ENCODE data around the gene BCAR3.

BCAR3 gene

DNA sequence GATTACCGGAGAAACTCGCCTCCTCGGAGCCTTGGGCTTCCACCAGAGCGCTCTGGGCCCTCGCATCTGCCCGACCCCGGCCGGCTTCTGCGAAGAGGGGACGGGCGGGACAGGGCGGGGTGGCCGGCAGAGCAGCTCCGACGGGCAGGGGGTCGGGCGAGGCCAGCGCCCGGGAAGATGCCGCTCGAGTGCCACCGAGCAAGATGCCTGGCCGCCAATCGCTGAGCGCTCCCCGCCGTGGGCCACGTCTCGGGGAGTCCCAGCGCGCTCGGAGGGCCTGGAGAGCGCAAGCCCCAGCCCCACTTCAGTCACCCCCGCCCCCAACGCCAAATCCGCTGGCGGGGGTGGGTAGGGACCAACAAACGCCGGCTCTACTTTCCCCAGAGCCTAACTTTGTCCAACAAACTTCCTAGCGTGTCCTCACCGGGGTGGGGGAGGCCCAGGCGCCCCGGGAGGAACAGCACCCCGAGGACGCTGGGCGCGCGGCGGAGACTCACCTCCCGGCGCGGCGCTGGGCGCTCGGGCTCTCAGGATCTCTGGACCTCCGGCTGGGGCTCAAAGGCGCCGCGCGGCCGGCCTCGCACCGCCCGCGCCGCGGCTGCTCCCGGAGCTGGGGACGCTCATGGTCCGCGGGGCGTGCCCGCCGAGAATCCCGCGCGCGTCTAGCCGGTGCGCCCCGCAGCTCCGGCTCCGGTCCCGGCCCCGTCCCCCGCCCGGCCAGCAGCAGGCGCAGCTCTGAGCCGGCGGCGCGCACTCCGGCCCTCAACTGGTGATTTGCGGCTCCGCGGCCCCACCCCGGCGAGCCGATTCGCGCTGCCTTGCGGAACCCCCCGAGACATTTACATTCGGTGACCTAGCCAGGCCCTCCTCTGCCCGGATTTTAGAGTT, at the start of gene BCAR3:
Gene BCAR3, minus strand, starts transcription at position 737 of the 888 bp plus-strand sequence. CDS start 6,907 bp downstream, outside the sequence.
- no peak for DNase-seq (ENCODE audit: low read depth)

DNA sequence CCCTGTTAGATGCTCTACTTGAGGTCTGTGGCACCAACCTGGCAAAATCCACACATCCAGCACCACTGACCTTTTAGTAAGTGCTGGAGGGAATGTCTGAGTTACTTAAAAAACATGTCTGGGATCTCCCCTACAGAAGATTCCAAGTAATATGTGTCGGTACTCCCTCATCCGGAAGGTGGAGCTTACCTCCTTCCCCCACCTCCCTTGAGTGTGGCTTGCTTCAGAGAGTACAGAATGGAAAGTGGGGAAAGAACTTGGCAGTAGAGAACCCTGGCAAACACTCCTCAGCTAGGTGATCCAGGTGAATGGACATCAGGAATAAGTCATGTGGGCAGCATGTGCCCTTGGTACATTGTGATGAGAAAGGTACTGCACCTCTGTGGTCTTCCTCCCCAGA, 49.0 kb upstream of the BCAR3 start:
- no peak for DNase-seq (ENCODE audit: low read depth)

DNA sequence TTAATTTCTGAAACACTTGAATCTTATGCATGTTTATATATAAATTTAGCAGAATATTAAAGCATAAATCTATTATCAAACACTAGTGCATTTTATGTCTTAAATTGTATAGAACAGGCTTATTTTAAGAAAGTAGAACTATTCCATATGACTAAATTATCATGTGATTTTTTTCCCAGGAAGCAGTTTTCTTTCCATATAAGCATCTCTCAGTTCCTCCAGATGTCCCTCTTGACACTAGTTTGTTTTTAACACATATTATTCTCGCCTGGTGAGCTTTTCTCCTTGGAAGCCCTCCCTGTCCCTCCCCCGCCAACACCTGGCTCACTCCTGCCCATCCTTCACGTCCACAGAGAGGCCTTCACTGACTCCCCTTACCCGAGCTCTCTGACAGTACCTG, 48.3 kb upstream of the BCAR3 start:
- DNase-seq (ENCODE audit: low read depth) = no peak

DNA sequence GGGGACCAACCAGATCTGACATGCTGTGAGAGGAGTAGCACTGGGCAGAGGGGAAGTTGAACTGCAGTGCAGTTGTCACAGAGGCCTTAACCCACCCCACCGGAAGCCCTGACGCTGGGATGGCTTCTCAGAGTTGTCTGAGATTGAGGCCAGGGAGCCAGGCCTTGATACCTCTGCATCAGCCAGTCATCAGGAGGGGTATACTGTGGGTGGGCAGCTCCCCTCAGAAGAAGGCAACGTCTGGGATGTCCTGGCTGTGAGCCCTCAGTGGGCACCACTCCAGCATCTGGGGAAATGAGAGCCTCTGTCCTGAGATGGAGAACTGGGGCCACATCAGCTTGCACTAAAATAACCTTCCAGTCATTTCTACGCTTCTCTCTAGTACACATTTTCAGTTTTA, 47.9 kb upstream of the BCAR3 start:
- DNase-seq (ENCODE audit: low read depth) = no peak

DNA sequence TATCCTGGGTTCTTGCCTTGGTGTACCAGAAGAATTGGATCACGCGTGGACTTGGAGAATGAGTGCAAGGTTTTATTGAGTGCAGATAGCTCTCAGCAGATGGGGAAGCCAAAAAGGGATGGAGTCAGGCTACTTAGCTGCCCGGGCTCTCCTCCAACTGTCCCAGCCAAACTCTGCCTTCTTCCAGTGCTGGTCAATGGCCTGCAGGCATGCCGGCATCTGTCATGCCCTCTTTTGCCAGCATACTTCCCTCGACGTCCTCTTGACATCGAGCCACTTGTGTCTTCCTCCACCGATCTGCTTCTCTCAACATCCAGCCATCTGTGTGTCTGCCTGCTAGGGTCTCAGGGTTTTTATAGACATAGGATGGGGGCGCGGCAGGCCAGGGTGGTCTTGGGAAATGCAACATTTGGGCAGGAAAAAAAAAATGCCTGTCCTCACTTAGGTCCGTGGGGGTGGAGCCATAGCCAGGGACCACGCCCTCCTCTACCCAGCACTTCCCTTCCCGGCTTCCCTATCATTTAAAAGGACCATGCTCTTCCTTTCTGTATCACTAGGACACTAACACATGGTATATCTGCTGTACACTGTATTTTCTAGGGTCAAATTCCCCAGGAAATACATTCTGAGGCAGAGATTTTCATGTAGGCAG, 47.0 kb upstream of the BCAR3 start:
- no peak for DNase-seq (ENCODE audit: low read depth)

DNA sequence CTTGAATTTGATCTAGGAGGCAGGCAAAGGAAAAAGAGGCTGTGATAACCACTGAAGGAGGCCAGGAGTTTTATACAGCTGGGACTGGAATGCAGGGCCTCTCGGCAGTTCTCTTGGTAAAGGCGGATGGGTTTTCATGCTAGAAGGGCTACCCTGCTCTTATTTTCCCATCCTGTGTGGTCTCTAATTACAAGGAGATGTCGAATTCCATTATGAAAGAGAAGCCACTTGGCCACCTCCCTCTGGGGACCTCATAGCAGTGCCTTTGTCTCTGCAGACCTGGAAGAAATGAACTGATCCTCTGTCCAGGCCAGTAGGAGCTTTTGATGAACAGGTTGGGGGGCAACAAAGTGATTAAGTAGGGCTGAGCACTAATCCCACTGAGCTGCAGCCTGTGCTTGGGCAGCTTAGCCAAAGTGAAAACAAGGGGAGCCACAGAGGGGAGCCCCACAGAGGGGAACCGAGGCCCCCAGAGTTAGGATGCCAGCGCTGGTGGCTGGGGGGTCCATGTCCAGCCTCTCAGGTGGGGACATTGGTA, 42.2 kb upstream of the BCAR3 start:
- no peak for DNase-seq (ENCODE audit: low read depth)

DNA sequence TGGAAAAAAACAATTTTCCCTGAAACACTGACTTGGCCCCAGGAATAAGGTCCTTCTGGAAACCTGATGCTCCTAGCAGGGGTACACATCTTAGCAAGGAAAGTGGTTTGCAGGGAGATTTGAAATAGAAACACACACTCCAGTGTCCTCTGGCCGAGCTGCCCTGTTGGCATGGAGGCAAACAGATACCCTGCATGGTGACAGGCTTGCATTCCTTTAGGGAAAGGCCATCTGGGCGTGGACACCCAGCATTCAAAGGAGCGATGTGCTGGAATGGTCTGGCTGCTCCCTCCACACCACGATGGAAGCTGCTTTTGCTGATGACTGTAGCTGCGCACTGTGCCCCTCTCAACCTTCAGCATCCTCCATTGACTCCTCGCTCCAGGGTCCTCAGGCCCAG, 41.5 kb upstream of the BCAR3 start:
- no peak for DNase-seq (ENCODE audit: low read depth)

DNA sequence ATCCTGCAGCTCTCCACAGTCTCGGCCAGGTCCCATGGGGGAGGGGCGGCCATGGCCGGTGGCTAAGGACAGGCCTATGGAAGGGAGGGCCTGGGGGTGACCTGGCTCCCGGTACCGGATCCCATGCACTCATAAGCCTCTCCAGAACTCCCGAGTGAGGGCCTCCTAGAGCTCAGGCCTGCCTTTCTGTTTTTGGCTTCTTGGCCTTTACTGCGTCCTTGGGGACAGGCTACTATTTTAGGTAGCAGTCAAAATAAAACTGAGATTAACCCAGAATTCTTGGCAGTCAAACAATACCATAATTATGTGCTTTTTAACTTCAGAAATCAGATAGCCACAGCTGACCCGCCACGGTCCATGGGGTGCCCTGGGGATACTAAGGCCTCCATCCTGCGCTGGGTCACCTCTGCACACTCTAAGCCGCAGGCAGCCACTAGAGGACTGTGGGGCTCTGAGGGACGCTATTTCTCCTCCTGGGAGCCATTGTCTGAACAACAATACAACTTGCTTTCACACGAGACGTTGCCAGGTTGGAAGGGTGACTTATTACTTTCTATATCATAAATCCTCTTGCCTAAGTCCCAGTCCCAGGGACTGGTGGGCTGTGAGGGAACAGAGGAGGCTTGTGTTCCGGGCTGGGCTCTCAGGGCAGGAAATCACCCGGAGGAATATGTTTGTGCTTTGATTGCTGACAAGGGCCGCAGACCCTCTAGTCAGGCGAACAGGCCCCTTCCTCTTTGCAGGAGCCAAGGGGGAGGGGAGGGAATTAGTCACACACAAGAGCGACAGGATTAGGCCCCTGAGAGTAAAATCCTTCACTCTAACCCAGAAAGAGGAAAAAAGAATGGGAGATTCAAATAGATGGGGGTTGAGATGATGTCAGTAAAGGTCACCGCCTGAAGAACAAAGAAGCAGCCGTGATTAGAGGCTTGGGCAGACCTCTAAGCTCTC, 40.7 kb upstream of the BCAR3 start:
- no peak for DNase-seq (ENCODE audit: low read depth)

DNA sequence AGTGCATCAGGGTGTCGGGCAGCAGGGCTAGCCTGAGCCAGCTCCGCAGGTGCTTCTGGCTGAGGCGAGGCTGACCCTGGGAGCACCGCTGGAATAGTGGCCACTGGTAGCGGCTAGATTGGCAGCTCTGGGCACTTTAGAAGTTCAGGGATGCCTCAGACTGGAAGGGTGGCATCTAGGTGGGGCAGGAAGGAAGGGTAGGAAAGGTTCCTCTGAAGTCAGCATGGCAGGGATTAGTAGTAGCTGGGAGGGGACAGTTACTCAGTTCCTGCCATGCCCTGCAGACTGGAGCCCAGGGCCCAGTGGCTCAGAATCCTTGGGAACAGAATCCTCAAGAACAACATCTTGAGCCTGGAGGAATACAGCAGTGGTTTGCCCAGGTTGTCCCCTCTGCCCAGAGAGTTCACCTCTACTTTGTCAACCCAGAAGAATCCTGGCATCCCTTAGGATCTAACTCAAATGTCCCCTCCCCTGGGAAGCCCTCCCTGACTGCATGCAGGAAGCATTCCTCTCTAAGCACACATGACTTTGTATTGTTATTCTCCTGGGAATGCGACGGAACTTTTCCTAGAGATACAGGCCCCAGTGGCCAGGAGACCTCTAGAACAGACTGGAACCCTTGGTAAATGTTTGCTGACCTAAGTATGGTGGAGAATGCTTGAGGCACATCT, 39.5 kb upstream of the BCAR3 start:
- DNase-seq (ENCODE audit: low read depth) = no peak

DNA sequence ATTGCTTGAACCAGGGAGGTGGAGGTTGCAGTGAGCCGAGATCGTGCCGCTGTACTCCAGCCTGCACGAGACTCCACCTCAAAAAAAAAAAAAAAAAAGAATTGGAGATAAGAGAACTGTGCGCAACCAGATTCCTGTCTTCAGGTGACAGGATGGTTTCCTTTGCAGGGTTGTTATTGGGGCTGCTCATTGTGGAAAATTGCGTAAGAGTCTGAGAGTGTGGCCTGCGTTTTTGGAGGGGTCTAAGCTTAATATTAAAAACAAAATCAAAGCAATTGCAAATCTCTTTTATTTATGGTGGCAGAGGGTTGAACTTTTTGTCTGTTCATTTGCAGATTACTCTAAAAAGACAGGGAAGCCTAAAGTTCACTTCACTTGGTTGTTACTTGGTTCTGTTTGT, 36.0 kb upstream of the BCAR3 start:
- DNase-seq (ENCODE audit: low read depth) = no peak

DNA sequence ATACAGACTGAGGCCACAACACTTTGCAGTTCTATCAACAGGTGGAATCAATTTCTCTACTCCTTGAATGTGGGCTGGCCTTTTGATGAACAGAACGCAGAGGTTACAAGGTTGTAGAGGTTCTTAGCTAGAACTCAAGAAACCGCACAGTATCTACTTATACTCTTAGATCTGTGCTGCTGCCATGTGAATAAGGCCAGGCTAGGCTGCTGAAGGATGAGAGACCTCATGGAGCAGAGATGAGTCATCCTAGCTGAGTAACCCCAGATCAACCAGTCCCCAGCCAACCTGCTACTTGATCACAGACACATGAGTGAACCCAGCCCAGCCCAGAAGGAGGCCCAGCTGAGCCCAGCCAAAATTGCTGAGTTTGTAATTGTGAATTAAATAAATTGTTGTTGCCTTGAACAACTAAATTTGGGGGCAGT, 35.3 kb upstream of the BCAR3 start:
- DNase-seq (ENCODE audit: low read depth) = no peak

DNA sequence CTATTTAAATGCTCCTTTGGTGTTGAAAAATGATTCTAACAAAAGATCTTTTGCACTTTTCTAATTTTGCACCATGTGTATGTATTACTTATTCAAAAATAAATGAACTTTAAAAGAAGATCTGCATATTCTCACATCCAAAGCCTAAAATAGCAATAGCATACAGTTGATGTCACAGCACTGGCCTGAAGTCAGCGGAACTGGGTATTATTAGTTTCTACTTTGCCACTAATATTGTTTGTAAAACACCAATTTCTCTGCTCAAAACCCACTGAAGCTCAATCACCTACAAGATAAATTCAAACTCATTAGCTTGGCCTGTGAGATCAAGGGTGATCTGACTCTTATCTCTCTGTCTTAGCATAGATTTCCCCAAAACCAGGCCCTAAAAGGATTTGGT, 34.5 kb upstream of the BCAR3 start:
- DNase-seq (ENCODE audit: low read depth) = no peak

DNA sequence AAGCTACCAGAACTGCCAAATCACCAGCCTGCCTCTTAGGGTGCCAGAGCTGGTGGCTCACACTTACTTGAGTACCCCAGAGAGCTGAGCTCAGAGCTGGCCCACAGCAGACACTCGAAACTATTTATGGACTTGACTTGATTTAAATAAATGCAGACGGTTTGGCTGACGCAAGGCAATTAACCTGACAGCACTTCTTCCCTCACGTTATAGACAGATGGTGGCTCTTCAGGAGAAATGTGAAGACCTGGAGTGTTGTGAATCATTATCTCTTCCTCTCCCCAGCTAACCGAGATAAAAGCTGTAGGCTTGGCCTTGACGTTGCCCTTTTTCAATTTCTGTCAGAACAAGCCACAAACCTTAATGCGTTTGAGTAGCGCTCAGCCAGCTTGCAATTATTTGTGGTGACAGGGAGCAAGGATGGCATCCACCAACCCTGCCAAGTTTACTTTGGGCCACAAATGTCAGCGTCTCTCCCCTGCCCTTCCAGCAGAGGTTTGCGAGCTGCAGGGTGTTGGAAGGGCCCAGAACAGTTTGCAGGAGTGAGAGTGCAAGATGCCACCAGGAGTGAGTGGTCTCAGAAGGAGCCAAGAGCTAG, 34.0 kb upstream of the BCAR3 start:
- DNase-seq (ENCODE audit: low read depth) = no peak

DNA sequence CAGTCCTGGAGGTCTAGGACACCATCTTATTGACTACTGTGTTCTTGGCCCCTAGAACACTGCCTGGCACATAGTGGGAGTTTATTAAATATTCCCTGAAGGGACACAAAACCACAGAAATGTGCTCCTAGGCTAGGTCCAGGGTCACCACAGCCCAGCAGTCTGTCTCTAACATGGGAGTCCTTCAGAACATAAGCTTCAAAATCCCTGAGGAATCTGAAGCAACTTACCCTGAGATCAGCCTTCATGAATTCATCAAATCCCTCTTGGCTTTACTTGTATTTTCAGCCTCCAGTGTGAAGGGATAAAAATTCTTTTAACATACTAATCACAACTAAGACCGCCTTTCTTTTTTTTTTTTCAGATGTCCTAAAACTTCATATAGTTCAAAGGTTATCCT, 32.7 kb upstream of the BCAR3 start:
- no peak for DNase-seq (ENCODE audit: low read depth)

DNA sequence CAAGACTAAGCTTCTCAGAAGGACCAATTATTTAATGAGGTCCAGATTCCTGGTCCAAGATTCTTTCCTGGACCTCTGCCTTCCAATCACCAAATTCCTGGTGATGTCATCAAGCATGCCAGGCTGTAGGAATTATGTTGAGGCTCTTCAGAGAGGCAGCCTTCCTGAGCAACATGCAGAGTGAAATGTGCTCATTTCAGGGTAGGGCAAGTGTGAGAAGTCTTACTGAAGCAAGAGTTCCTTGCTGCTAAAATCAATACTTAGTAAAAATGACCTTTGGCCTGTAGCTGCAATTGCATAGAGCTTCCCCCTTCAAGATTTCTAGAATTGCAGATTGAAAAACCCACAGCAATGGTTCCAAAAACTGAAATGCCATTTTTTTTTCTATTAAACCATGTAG, 31.7 kb upstream of the BCAR3 start:
- DNase-seq (ENCODE audit: low read depth) = no peak

DNA sequence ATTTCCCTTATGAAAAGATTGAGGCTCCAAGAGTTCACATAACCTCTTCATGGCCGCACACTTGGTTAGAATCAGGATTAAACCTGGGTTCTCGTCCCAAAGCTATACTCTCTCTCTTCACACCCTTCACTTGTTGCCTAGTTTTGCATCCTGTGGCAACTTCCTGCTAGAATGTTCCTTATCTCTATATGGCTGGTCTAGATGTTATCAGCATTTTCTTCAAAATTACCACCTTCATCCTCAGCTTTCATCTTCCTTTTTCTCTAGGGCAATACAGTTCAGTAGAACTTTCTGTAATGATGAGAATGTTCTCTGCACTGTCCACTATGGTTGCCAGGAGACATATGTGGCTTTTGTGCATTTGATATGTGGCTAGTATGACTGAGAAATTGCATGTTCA, 31.1 kb upstream of the BCAR3 start:
- no peak for DNase-seq (ENCODE audit: low read depth)

DNA sequence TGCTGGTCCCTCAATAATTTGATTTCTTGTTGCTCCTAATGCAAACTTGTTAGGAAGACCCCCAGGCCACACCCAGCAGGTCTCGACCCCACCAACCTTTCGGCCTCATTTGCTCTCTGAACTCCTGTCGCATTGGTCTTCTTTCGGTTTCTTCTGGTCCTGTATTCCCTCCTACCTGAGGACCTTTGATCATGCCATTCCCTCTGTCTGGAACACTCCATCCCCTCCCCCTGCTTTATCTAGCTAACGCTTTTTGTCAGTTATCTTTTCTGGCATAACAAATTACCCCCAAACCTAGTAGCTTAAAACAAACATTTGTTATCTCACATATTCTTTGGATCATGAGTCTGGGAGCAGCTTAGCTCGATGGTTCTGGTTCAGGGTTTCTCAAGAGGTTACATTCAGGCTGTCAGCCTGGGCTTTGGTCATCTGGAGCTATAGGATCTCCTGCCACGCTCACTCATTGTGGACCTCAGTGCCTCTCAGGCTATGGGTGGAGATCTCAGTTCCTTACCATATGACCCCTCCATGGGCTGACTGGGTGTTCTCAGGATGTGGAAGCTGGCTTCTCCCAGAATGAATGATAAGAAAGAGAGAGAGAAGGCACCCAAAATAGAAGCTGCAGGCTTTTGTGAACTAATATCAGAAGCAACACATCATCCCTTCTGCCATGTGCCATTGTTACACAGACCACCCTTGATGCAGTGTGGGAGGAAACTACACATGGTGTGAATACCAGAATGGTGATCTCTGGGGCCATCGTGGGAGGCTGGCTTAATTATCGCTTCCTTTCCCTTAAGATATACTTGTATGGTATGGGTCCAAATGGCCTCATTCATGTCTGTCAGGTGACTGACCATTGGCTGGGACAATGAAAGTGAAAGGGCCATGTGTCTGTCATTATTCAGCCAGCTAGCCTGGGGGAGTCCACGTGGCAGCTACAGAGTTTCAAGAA, 29.1 kb upstream of the BCAR3 start:
- no peak for DNase-seq (ENCODE audit: low read depth)

DNA sequence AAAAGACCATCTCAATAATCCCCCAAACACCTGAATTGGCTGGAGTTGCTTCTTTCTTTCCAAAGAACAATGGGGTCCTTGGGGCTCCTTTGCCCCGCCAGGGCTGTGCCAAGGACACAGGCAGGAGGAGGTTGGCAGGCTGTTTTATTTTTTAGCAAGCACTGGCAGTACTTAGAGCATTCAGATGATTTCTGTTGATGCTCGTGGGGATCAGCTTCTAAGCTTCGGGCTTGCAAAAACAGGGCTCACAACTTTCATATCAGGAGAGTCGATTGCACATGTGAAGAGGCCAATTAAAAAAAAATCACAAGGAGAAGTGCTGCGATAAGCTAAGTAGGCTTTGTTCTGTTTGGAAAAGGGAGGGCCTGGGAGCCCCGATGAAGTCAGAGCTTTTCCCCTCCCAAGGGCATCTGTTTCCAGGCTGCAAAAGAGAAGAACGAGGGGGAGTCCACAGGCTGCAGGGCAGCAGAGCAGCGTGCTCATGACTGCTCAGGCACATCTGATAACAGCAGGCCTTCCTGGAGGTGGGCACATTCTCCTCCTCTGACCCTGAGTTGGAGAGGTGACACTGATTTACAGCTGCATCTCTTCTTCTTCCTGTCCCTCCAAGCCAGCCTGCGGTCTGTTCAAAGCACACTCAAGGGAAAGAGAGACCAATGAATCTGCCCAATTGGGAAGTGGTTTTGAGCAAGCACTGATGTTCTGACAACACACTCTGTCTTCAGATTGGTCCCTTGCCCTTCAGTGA, 27.3 kb upstream of the BCAR3 start:
- DNase-seq (ENCODE audit: low read depth) = no peak

DNA sequence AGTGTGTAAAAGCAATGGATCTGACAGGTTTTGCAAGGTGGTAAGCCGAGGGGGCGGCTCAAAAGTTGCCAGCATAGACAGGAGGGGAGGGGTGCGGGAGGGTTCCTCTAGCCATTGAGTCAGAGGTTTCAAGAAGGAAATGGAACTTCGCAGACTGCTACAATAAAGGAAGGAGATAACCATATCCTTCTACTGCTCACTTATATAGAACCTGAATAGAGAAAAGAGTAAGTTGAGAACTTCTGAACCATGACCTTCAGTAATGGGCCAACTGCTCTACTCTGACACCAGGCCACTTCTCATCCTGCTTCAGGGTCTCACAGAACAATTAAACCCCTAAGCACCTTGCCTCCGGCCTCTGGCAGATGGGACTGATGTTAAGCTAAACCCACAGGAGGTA, 26.3 kb upstream of the BCAR3 start:
- DNase-seq (ENCODE audit: low read depth) = no peak

All from stimulated activated CD8-positive, alpha-beta memory T cell treated with anti-CD3 and anti-CD28 coated beads, Interleukin-15, amount 100 ng/mL, for 24 hours (primary cell).